ENCODE results near the gene TRIOBP. TPM values are rescaled to one million over a fixed set of nuclear protein-coding genes. Genes with fewer than 3 reads are reported as not detected.

The TRIOBP gene
- total and polyA plus RNA-seq, 2 donors (not counting 3 experiments of a cell fraction or from before 2014, with no cell fraction given): 60.6 to 104 TPM

- Histone ChIP-seq H3K27me3 (ENCODE audit: control insufficient read depth in 2 of 2, insufficient read depth in 2 of 2, low read length in 2 of 2) (no peaks in the 10 kb centered on the region), H3K9me3 (replicated peaks; ENCODE audit: control insufficient read depth, insufficient read depth, low read length) (no peaks in the 10 kb centered on the region), H3K9me1 (replicated peaks; ENCODE audit: control insufficient read depth, extremely low read depth, insufficient read depth, low read length) (no peaks in the 10 kb centered on the region), H3K9ac (replicated peaks; ENCODE audit: extremely low read depth, insufficient read depth, low read length) (peak within 1 kb of the TSS; percentile 95), H3K36me3 (ENCODE audit: control insufficient read depth in 2 of 2, extremely low read depth in 1 of 2, insufficient read depth in 2 of 2, low read length in 2 of 2) (no peaks in the 10 kb centered on the region), H2AFZ (ENCODE audit: low read depth, low read length) (peak within 1 kb of the TSS; percentile 82), H3K27ac (ENCODE audit: insufficient read depth, low read depth, low read length) (peak within 1 kb of the TSS; percentile 30), H3K4me1 (ENCODE audit: control insufficient read depth, extremely low read depth, insufficient read depth, low read length) (peaks cover 31% of the 10 kb centered on the region), H3K4me2 (ENCODE audit: insufficient read depth, low read length) (peak within 1 kb of the TSS; percentile 88), H3K79me2 (ENCODE audit: control insufficient read depth, insufficient read depth, low read length) (peaks cover 13% of the 10 kb centered on the region), H4K20me1 (replicated peaks; ENCODE audit: control insufficient read depth, extremely low read depth, insufficient read depth, low read length) (no peaks in the 10 kb centered on the region), H3K4me3 (replicated peaks in 1 of 3; ENCODE audit: insufficient read depth in 1 of 3, low read depth in 1 of 3, low read length in 3 of 3) (peak within 1 kb of the TSS; percentile 64 to 79 (median 66))
- peak; percentile 49 for TF ChIP-seq MAX (IDR thresholded peaks at IDR 0.05; ENCODE audit: insufficient read depth, insufficient read length)
- TF ChIP-seq MYC (IDR thresholded peaks at IDR 0.05; ENCODE audit: low read depth, low read length): no peak
- TF ChIP-seq POLR2AphosphoS5 (IDR thresholded peaks at IDR 0.05; ENCODE audit: insufficient read depth, low read depth, low read length): peak; percentile 71
- TF ChIP-seq EZH2 (IDR thresholded peaks at IDR 0.05; ENCODE audit: borderline replicate concordance, low read depth, low read length, severe bottlenecking): no peak
- TF ChIP-seq JUN (IDR thresholded peaks at IDR 0.05; ENCODE audit: borderline replicate concordance, insufficient read depth, insufficient read length, low read depth): no peak
- no peak for TF ChIP-seq GATA2 (IDR thresholded peaks at IDR 0.05; ENCODE audit: insufficient read depth, insufficient read length, low read depth, low read length)
- no peak for TF ChIP-seq FOS (IDR thresholded peaks at IDR 0.05; ENCODE audit: borderline replicate concordance, insufficient read depth, low read length)
- TF ChIP-seq POLR2A (IDR thresholded peaks at IDR 0.05; ENCODE audit: low read depth, low read length): peak; percentile 80
- BruUV-seq (replicated peaks): no TSS peak
- intact Hi-C loops (cut with micrococcal nuclease): loop anchor here (1.0 to 2.0 kb wide), 2 partner anchors 41 to 61 kb away; partner anchors contain the start of gene EIF3L
- FAIRE-seq: peak; percentile 92
- DNase-seq (ENCODE audit: low read depth, low spot score): peak; percentile 98
- CTCF ChIA-PET: interaction anchor here (1.1 to 4.2 kb wide), 7 partner anchors 10 to 164 kb away, joined by 3 to 35 read pairs (median 4); no protein-coding TSS in a partner anchor
- POLR2A ChIA-PET: interaction anchor here (0.6 to 2.2 kb wide), 4 partner anchors 10 to 152 kb away, joined by 4 to 5 read pairs (median 4); partner anchors contain the start of genes ANKRD54 and EIF3L
- dilution Hi-C loops (cut with MboI; ENCODE audit: extremely low pct_ligation_motif_present, low sequenced_read_pairs): no loop called here
These were observed 110.8 kb downstream of the TRIOBP start, which contains the start of gene GCAT for GRCh38 chr22:37807410-37808293. TSS of gene GCAT (plus strand) at chr22:37807934. CDS start at chr22:37807968, 34 bp downstream.

Data from endothelial cell of umbilical vein (primary cell).